Lung (tissue), 12 donors: ENCODE measurements around the gene HACD4. TPM values are rescaled to one million over a fixed set of nuclear protein-coding genes. Genes with fewer than 3 reads are reported as not detected.

Experiments used
- ATAC-seq: fragments of 200-7000 bp; cut with Tn5 transposase; one replicate; pipeline ENCODE4 v1.9.1; 2020; ENCODE audit warnings: moderate number of reproducible peaks; ENCODE audit not compliant: insufficient read depth, low FRiP score
- DNase-seq, 3 donors: peaks; one replicate each; pipeline ENCODE4 v3.0.0-alpha.2; 2013 to 2017
- H3K27ac ChIP-seq, 2 donors: one replicate each; pipeline ENCODE4 v1.5.1; 2013; ENCODE audit warnings: mild to moderate bottlenecking in 2 of 2, moderate library complexity in 2 of 2, control low read depth in 1 of 2, inconsistent platforms in 1 of 2, low read depth in 1 of 2, low read length in 1 of 2
- H3K27me3 ChIP-seq, 3 donors: one replicate each; pipeline ENCODE4 v1.5.1; 2013; ENCODE audit warnings: low read length in 2 of 3; ENCODE audit not compliant: control insufficient read depth in 3 of 3, insufficient read depth in 3 of 3
- H3K36me3 ChIP-seq, 4 donors: one replicate each; pipeline ENCODE4 v1.5.1; 2013; ENCODE audit warnings: low read length in 4 of 4, mild to moderate bottlenecking in 1 of 4, moderate library complexity in 1 of 4; ENCODE audit not compliant: control insufficient read depth in 4 of 4, insufficient read depth in 4 of 4
- H3K4me1 ChIP-seq, 5 donors: one replicate each; pipeline ENCODE4 v1.5.1; 2013; ENCODE audit warnings: low read length in 5 of 5, mild to moderate bottlenecking in 2 of 5, moderate library complexity in 1 of 5; ENCODE audit not compliant: control insufficient read depth in 5 of 5, insufficient read depth in 5 of 5
- H3K4me3 ChIP-seq: one replicate; pipeline ENCODE4 v1.5.1; 2013; ENCODE audit warnings: mild to moderate bottlenecking, control low read depth, moderate library complexity
- H3K9ac ChIP-seq, 2 donors: one replicate each; pipeline ENCODE4 v1.5.1; 2013; ENCODE audit warnings: low read length in 2 of 2, control low read depth in 1 of 2; ENCODE audit not compliant: insufficient read depth in 1 of 2
- H3K9me3 ChIP-seq, 4 donors: one replicate each; pipeline ENCODE4 v1.5.1; 2013; ENCODE audit warnings: low read length in 3 of 4, mild to moderate bottlenecking in 1 of 4, moderate library complexity in 1 of 4; ENCODE audit not compliant: control insufficient read depth in 4 of 4, insufficient read depth in 3 of 4
- CTCF ChIP-seq: IDR thresholded peaks from 2 replicates; pipeline ENCODE4 v1.5.1; 2012; ENCODE audit warnings: mild to moderate bottlenecking; ENCODE audit errors: control extremely low read depth, extremely low read depth
- WGBS, 2 donors: extraction: QIAGEN DNeasy Blood & Tissue Kit; methylation state at CpG; one replicate each; pipeline ENCODE4 v1.1.7; 2013; 5-methylcytosine and 5-hydroxymethylcytosine counted together
- polyA plus RNA-seq, 2 donors: library from polyadenylated mRNA; stranded (reverse); fragments of 200-250 nt; gene quantifications; one replicate each; pipeline ENCODE4 v1.2.1, GENCODE V29; 2013
- total RNA-seq, 2 donors: library from RNA; depleted of rRNA in 1 of 2; stranded (reverse); fragments of >200 nt in 1 of 2; gene quantifications; one replicate each; pipeline ENCODE4 v1.2.1, GENCODE V29; 2014 to 2021
- donor health status: control.
- donor health status: control.
- donor health status: Bipolar disorder and iron deficiency.
- donor health status: healthy.
- donor health status: DM: yes; HTN: yes; CAD: no.

The HACD4 gene
- total and polyA plus RNA-seq, 4 donors = 2.7 to 15.2 (median 4.8) TPM

GRCh38 chr9:21016701-21017491 is 14.5 kb downstream of the HACD4 start:
- no peaks in the 10 kb centered on the region for H3K27me3 ChIP-seq
- H3K9me3 ChIP-seq = no peaks in the 10 kb centered on the region
- 70 to 81% methylated on average over 2 of the region's 2 CpGs for WGBS, 2 donors
- no peak overlapping the region for H3K9ac ChIP-seq
- peaks cover 0 to 3% (median 1%) of the 10 kb centered on the region in 4 donors for H3K36me3 ChIP-seq
- no peak for ATAC-seq
- H3K27ac ChIP-seq = no peak overlapping the region
- no peak for TF ChIP-seq CTCF
- no peaks in the 10 kb centered on the region for H3K4me1 ChIP-seq
- peak in 2 of 3 donors; percentile 12 to 19 for DNase-seq
- no peak overlapping the region for H3K4me3 ChIP-seq

- Histone ChIP-seq H3K4me3 (no peak overlapping the region), H3K27me3 (no peaks in the 10 kb centered on the region), H3K9me3 (no peaks in the 10 kb centered on the region), H3K27ac (no peak overlapping the region), H3K36me3 (peaks cover 0 to 3% (median 1%) of the 10 kb centered on the region in 4 donors), H3K4me1 (no peaks in the 10 kb centered on the region), H3K9ac (no peak overlapping the region)
- DNase-seq = no peak
- ATAC-seq = no peak
- TF ChIP-seq CTCF = no peak
Measured at GRCh38 chr9:21015995-21016394, 15.4 kb downstream of the HACD4 start.

- peak in 1 of 3 donors; percentile 39 for DNase-seq
- 73 to 81% methylated on average over 5 of the region's 5 CpGs for WGBS, 2 donors
- H3K4me3 ChIP-seq = no peak overlapping the region
- ATAC-seq = no peak
- H3K27ac ChIP-seq = no peak overlapping the region
- peaks cover 0 to 3% (median 1%) of the 10 kb centered on the region in 4 donors for H3K36me3 ChIP-seq
- H3K9ac ChIP-seq = no peak overlapping the region
- no peak for TF ChIP-seq CTCF
- H3K9me3 ChIP-seq = no peaks in the 10 kb centered on the region
- no peaks in the 10 kb centered on the region for H3K4me1 ChIP-seq
- H3K27me3 ChIP-seq = no peaks in the 10 kb centered on the region
Measured at GRCh38 chr9:21015129-21015815, 16.2 kb downstream of the HACD4 start.
